ENCODE measurements around the gene MYCT1.

MYCT1 gene

DNA sequence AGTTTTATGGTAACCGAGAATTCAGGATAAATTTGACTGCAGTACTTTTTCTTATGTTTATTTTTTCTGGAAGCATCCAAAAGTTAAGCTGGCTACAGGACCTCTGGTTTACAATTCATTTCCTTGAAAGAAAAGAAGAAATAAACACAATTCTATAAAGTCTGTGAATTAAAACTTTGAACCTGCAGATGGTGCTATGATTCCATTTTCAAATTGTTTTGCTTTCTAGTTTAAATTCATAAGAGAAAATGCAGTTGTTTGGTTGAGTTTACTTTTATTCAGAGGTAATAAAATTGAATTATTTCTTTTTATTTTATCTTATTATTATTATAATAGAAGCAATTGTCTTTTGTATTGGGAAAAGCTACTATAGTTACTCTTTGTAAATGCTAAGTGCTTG is 51.1 kb downstream of the MYCT1 start:
- FAIRE-seq (no peak), DNase-seq (ENCODE audit: insufficient read length, low spot score) (no peak)
- TF ChIP-seq POLR2A (IDR thresholded peaks at IDR 0.05; ENCODE audit: low read depth, low read length) = no peak

DNA sequence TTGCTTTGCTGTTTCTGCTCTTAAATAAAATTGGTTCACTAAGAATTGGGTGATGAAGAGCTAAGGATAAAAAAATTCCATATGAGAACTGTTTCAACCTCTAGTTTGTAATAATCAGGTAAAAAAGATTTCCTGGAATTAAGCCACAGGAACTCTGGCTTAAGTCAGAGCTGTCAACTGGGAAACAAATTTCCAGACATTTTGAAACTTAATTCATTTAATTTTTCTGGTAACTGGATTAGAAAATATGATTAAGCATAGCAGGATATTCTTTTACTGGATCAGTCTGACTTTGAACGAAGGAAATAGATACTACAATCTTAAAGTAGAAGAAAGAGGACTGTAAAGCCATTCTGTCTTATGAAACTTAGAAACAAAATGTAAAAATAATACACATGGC is 51.6 kb downstream of the MYCT1 start:
- DNase-seq (ENCODE audit: insufficient read length, low spot score) = no peak
- FAIRE-seq = no peak
- no peak for TF ChIP-seq POLR2A (IDR thresholded peaks at IDR 0.05; ENCODE audit: low read depth, low read length)

DNA sequence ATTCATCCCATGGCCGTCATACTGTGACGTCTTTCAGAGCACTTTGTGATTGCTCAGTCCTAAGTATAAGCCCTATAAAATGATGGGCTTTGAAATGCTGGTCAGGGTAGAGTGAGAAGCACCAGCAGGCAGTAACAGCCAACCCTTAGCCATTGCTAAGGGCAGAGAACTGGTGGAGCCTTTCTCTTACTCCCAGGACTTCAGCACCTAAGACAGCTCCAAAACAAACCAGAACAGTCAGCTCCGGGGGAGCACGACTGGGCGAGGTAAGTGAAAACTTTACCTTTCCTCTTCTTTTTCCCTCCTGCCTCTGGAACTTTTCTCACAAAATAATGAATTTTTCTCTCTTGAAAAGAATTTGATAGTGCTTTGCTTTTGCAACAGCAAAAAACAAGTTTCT is 53.0 kb downstream of the MYCT1 start, which contains the start of gene VIP:
Gene VIP, plus strand, starts transcription at position 104 of the 400 bp plus-strand sequence. CDS start 1,381 bp downstream, outside the sequence.
- no peak for TF ChIP-seq POLR2A (IDR thresholded peaks at IDR 0.05; ENCODE audit: low read depth, low read length)
- FAIRE-seq (no peak), DNase-seq (ENCODE audit: insufficient read length, low spot score) (no peak)

DNA sequence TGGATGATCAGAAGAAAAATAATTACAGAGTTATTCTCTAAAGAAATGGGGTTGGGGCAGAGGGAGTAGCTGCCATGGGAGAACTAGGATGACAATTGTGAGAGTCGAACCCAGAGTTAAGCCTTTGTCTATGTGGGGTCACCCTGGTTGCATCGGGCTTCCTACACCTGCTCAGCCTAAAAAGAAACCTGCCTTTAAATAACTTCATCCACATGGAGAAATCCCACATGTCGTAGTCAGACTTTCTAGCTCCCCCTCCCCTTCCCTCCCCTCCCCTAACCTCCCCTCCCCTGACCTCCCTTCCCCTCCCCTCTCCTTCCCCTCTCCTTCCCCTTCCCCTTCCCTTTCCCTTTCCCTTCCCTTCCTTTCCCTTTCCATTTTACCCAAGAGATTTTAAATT is 67.6 kb downstream of the MYCT1 start:
- FAIRE-seq (no peak), DNase-seq (ENCODE audit: insufficient read length, low spot score) (no peak)
- no peak for TF ChIP-seq POLR2A (IDR thresholded peaks at IDR 0.05; ENCODE audit: low read depth, low read length)

DNA sequence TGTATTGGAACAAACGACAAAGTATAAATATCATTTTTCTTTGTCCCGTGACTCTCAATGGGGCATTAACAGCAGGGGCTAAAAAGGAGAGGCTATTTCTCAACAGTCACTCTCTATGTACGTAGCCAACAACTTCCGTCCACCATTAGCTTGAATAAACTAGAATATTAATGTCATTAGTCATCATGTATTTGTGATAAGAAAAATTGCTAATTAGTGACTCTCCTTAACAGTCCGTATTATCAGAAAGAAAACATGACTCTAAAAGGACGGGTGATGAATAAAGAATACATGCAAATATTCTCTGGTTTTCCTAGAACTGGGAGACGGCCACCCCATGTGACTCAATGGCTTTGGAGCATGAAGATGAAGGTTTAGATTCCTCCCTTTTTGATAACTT is 71.5 kb downstream of the MYCT1 start:
- FAIRE-seq = no peak
- DNase-seq (ENCODE audit: insufficient read length, low spot score) = no peak
- no peak for TF ChIP-seq POLR2A (IDR thresholded peaks at IDR 0.05; ENCODE audit: low read depth, low read length)

DNA sequence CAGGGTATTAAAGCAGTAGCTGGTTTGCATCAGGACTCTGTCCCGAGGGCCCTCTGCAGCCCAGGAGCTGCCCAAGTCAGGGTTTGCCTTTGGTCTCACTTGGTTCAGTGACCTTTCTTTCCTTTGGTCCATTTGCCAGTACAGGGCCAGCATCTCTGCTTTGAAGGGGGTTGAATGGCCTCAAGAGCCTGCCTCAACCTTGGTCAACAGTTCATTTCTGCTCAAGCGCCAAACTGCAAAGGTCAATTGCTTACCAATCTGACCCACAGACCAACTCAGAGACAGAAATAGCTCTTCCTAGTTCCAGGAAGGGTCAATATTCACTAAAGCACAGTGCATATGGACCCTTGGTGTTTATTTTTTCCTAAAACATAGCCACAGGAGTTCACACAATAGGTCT is 72.3 kb downstream of the MYCT1 start:
- FAIRE-seq (no peak), DNase-seq (ENCODE audit: insufficient read length, low spot score) (no peak)
- no peak for TF ChIP-seq POLR2A (IDR thresholded peaks at IDR 0.05; ENCODE audit: low read depth, low read length)

DNA sequence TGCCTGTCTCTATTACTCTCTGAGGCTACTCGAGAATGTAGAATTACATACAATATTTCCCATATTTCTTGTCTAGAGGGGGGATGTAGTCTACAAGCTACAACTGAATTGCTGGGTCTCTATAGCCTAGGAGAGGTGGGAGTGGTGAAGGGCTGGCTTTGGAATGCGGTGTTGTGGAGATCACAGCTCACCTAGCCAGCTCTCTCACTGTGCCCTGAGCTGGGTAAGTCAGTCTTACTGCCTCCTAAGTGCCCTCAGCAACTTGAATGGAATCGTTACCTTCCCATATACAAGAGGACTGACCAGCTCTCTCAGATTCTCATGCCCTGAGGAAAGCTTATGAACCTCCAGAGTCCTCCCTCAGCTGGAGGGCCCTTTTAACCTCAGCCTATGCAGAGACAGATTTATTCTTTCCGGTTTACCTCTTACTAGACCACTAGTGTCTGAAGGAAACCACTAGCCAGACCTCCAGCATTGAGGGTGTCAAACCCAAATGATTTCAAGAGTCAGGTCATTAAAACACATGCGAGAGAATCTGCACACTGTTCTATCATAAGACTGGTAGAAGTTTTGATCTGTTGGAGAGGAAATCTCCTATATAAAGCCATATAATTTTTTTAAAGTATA is 73.5 kb downstream of the MYCT1 start:
- no peak for TF ChIP-seq POLR2A (IDR thresholded peaks at IDR 0.05; ENCODE audit: low read depth, low read length)
- FAIRE-seq = no peak
- DNase-seq (ENCODE audit: insufficient read length, low spot score) = no peak
